ENCODE data around the gene PLXNA4.

PLXNA4 gene

GRCh38 chr7:132226957-132227290 lies 349.3 kb downstream of the PLXNA4 start:
- Histone ChIP-seq H4K8ac (ENCODE audit: low read depth, low read length) (no peak overlapping the region), H2BK5ac (ENCODE audit: low read length) (no peak overlapping the region), H3K79me1 (ENCODE audit: low read length) (no peaks in the 10 kb centered on the region), H3K9ac (ENCODE audit: low read length) (no peak overlapping the region), H4K5ac (ENCODE audit: low read length) (no peak overlapping the region), H2BK120ac (ENCODE audit: low read depth, low read length) (no peak overlapping the region), H3K27ac (ENCODE audit: low read depth, low read length) (no peak overlapping the region), H3K4ac (ENCODE audit: low read depth, low read length) (no peak overlapping the region), H3K4me2 (ENCODE audit: low read length) (no peak overlapping the region), H2BK15ac (replicated peaks; ENCODE audit: low read depth) (no peak overlapping the region), H3K23ac (ENCODE audit: low read length) (no peak overlapping the region), H3K27me3 (ENCODE audit: insufficient read depth, low read length, poor library complexity) (no peaks in the 10 kb centered on the region), H3K4me1 (ENCODE audit: control insufficient read depth, low read depth, low read length) (no peaks in the 10 kb centered on the region), H3K56ac (ENCODE audit: low read length) (no peak overlapping the region), H2AK5ac (ENCODE audit: low read length) (no peak overlapping the region), H3K4me3 (ENCODE audit: low read length) (no peak overlapping the region), H3K79me2 (ENCODE audit: control insufficient read depth, insufficient read depth, low read length) (no peaks in the 10 kb centered on the region), H3K36me3 (ENCODE audit: control insufficient read depth, insufficient read depth, low read length) (no peaks in the 10 kb centered on the region), H3K18ac (ENCODE audit: low read length) (no peak overlapping the region)
- no CpG with 5 or more reads among the region's 3 CpGs for WGBS (ENCODE audit: extremely low coverage, insufficient coverage, low lambda C conversion rate)
- DNase-seq, result no peak

- Histone ChIP-seq H3K36me3 (ENCODE audit: control insufficient read depth, insufficient read depth, low read length) (no peaks in the 10 kb centered on the region), H3K4me1 (ENCODE audit: control insufficient read depth, low read depth, low read length) (no peaks in the 10 kb centered on the region), H2BK5ac (ENCODE audit: low read length) (no peak overlapping the region), H3K79me1 (ENCODE audit: low read length) (no peaks in the 10 kb centered on the region), H3K27ac (ENCODE audit: low read depth, low read length) (no peak overlapping the region), H2AK5ac (ENCODE audit: low read length) (no peak overlapping the region), H3K4me3 (ENCODE audit: low read length) (no peak overlapping the region), H3K18ac (ENCODE audit: low read length) (no peak overlapping the region), H4K8ac (ENCODE audit: low read depth, low read length) (no peak overlapping the region), H2BK15ac (replicated peaks; ENCODE audit: low read depth) (no peak overlapping the region), H3K23ac (ENCODE audit: low read length) (no peak overlapping the region), H3K9ac (ENCODE audit: low read length) (no peak overlapping the region), H4K5ac (ENCODE audit: low read length) (no peak overlapping the region), H2BK120ac (ENCODE audit: low read depth, low read length) (no peak overlapping the region), H3K27me3 (ENCODE audit: insufficient read depth, low read length, poor library complexity) (no peaks in the 10 kb centered on the region), H3K4me2 (ENCODE audit: low read length) (no peak overlapping the region), H3K79me2 (ENCODE audit: control insufficient read depth, insufficient read depth, low read length) (no peaks in the 10 kb centered on the region), H3K4ac (ENCODE audit: low read depth, low read length) (no peak overlapping the region), H3K56ac (ENCODE audit: low read length) (no peak overlapping the region)
- no CpG with 5 or more reads among the region's 11 CpGs for WGBS (ENCODE audit: extremely low coverage, insufficient coverage, low lambda C conversion rate)
- DNase-seq, result no peak
Measured at GRCh38 chr7:132226046-132226956, 350.0 kb downstream of the PLXNA4 start.

- no peaks in the 10 kb centered on the region for H3K4me1 ChIP-seq (ENCODE audit: control insufficient read depth, low read depth, low read length)
- no peak overlapping the region for H3K18ac ChIP-seq (ENCODE audit: low read length)
- no peak overlapping the region for H3K4me2 ChIP-seq (ENCODE audit: low read length)
- no peak overlapping the region for H2AK5ac ChIP-seq (ENCODE audit: low read length)
- no peaks in the 10 kb centered on the region for H3K79me2 ChIP-seq (ENCODE audit: control insufficient read depth, insufficient read depth, low read length)
- no peak overlapping the region for H3K27ac ChIP-seq (ENCODE audit: low read depth, low read length)
- no peak overlapping the region for H3K4me3 ChIP-seq (ENCODE audit: low read length)
- WGBS (ENCODE audit: extremely low coverage, insufficient coverage, low lambda C conversion rate), result no CpG with 5 or more reads among the region's 8 CpGs
- no peak overlapping the region for H3K23ac ChIP-seq (ENCODE audit: low read length)
- no peaks in the 10 kb centered on the region for H3K27me3 ChIP-seq (ENCODE audit: insufficient read depth, low read length, poor library complexity)
- no peak overlapping the region for H3K4ac ChIP-seq (ENCODE audit: low read depth, low read length)
- no peak overlapping the region for H3K56ac ChIP-seq (ENCODE audit: low read length)
- DNase-seq, result no peak
- no peaks in the 10 kb centered on the region for H3K79me1 ChIP-seq (ENCODE audit: low read length)
- no peak overlapping the region for H3K9ac ChIP-seq (ENCODE audit: low read length)
- H3K36me3 ChIP-seq (ENCODE audit: control insufficient read depth, insufficient read depth, low read length), result no peaks in the 10 kb centered on the region
- no peak overlapping the region for H4K8ac ChIP-seq (ENCODE audit: low read depth, low read length)
- H2BK15ac ChIP-seq (replicated peaks; ENCODE audit: low read depth), result no peak overlapping the region
- no peak overlapping the region for H2BK120ac ChIP-seq (ENCODE audit: low read depth, low read length)
- H2BK5ac ChIP-seq (ENCODE audit: low read length), result no peak overlapping the region
- no peak overlapping the region for H4K5ac ChIP-seq (ENCODE audit: low read length)
Measured at GRCh38 chr7:132225216-132226030, 350.8 kb downstream of the PLXNA4 start.

- Histone ChIP-seq H3K27me3 (ENCODE audit: insufficient read depth, low read length, poor library complexity) (no peaks in the 10 kb centered on the region), H2AK5ac (ENCODE audit: low read length) (no peak overlapping the region), H3K4me3 (ENCODE audit: low read length) (no peak overlapping the region), H4K8ac (ENCODE audit: low read depth, low read length) (no peak overlapping the region), H3K56ac (ENCODE audit: low read length) (no peak overlapping the region), H2BK15ac (replicated peaks; ENCODE audit: low read depth) (no peak overlapping the region), H4K5ac (ENCODE audit: low read length) (no peak overlapping the region), H3K18ac (ENCODE audit: low read length) (no peak overlapping the region), H3K4ac (ENCODE audit: low read depth, low read length) (no peak overlapping the region), H2BK5ac (ENCODE audit: low read length) (no peak overlapping the region), H3K79me1 (ENCODE audit: low read length) (no peaks in the 10 kb centered on the region), H3K9ac (ENCODE audit: low read length) (no peak overlapping the region), H3K4me1 (ENCODE audit: control insufficient read depth, low read depth, low read length) (peaks cover 3% of the 10 kb centered on the region), H3K4me2 (ENCODE audit: low read length) (no peak overlapping the region), H3K23ac (ENCODE audit: low read length) (no peak overlapping the region), H3K27ac (ENCODE audit: low read depth, low read length) (no peak overlapping the region), H2BK120ac (ENCODE audit: low read depth, low read length) (no peak overlapping the region), H3K79me2 (ENCODE audit: control insufficient read depth, insufficient read depth, low read length) (no peaks in the 10 kb centered on the region), H3K36me3 (ENCODE audit: control insufficient read depth, insufficient read depth, low read length) (no peaks in the 10 kb centered on the region)
- no peak for DNase-seq
Measured at GRCh38 chr7:132221356-132221755, 354.9 kb downstream of the PLXNA4 start.

- H3K56ac ChIP-seq (ENCODE audit: low read length), result no peak overlapping the region
- no peak overlapping the region for H4K8ac ChIP-seq (ENCODE audit: low read depth, low read length)
- no peak overlapping the region for H2BK120ac ChIP-seq (ENCODE audit: low read depth, low read length)
- no peak overlapping the region for H3K4me3 ChIP-seq (ENCODE audit: low read length)
- H3K79me2 ChIP-seq (ENCODE audit: control insufficient read depth, insufficient read depth, low read length), result no peaks in the 10 kb centered on the region
- no peaks in the 10 kb centered on the region for H3K79me1 ChIP-seq (ENCODE audit: low read length)
- H2AK5ac ChIP-seq (ENCODE audit: low read length), result no peak overlapping the region
- no peak overlapping the region for H3K27ac ChIP-seq (ENCODE audit: low read depth, low read length)
- H2BK15ac ChIP-seq (replicated peaks; ENCODE audit: low read depth), result no peak overlapping the region
- no peak overlapping the region for H3K4ac ChIP-seq (ENCODE audit: low read depth, low read length)
- no peaks in the 10 kb centered on the region for H3K36me3 ChIP-seq (ENCODE audit: control insufficient read depth, insufficient read depth, low read length)
- WGBS (ENCODE audit: extremely low coverage, insufficient coverage, low lambda C conversion rate), result no CpG with 5 or more reads among the region's 1 CpG
- H4K5ac ChIP-seq (ENCODE audit: low read length), result no peak overlapping the region
- DNase-seq, result no peak
- H3K18ac ChIP-seq (ENCODE audit: low read length), result no peak overlapping the region
- no peak overlapping the region for H2BK5ac ChIP-seq (ENCODE audit: low read length)
- H3K4me1 ChIP-seq (ENCODE audit: control insufficient read depth, low read depth, low read length), result peaks cover 3% of the 10 kb centered on the region
- no peak overlapping the region for H3K23ac ChIP-seq (ENCODE audit: low read length)
- no peaks in the 10 kb centered on the region for H3K27me3 ChIP-seq (ENCODE audit: insufficient read depth, low read length, poor library complexity)
- H3K4me2 ChIP-seq (ENCODE audit: low read length), result no peak overlapping the region
- H3K9ac ChIP-seq (ENCODE audit: low read length), result no peak overlapping the region
Measured at GRCh38 chr7:132220060-132220459, 356.2 kb downstream of the PLXNA4 start.
